GM12865 (cell line): ENCODE results near the gene SLC27A3.
A peak's percentile ranks its signal among the peaks of the same experiment; 100 is the strongest.

ENCODE experiments used
- DNase-seq: peaks from one replicate; pipeline ENCODE4 v3.0.0; 2010; ENCODE audit warnings: low read depth
- H3K4me3 ChIP-seq: 2 replicates; pipeline ENCODE4 v1.5.1; 2011; ENCODE audit warnings: mild to moderate bottlenecking, low read depth, low read length, control low read depth
- TF ChIP-seq, protein P1 (sequence below): IDR thresholded peaks from 2 replicates; pipeline ENCODE4 v1.5.1; 2011; ENCODE audit warnings: low read length, control low read depth, low read depth, inconsistent platforms; ENCODE audit not compliant: insufficient read depth; ENCODE audit errors: missing control alignments

Gene SLC27A3

DNA sequence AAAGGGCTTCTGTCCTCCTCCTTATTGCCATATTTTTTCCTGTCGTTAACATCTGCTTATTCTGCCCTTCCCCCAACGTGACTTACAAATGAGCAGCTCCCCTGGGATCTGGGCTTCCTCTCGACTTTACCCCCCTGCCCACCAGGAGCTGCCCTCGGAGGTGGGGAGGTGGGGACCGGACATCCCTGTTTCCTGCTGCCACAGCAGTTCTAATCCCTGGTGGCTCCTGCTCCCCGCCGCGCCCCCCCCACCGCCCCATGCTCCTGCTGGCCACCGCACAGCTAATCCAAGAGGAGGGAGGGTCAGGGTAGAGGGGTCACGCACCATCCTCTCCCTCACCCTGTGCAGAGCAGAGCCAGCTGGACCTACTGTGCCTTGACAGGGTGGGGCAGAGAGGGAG is 4.4 kb upstream of the SLC27A3 start:
- DNase-seq = no peak
- TF ChIP-seq, protein P1, sequence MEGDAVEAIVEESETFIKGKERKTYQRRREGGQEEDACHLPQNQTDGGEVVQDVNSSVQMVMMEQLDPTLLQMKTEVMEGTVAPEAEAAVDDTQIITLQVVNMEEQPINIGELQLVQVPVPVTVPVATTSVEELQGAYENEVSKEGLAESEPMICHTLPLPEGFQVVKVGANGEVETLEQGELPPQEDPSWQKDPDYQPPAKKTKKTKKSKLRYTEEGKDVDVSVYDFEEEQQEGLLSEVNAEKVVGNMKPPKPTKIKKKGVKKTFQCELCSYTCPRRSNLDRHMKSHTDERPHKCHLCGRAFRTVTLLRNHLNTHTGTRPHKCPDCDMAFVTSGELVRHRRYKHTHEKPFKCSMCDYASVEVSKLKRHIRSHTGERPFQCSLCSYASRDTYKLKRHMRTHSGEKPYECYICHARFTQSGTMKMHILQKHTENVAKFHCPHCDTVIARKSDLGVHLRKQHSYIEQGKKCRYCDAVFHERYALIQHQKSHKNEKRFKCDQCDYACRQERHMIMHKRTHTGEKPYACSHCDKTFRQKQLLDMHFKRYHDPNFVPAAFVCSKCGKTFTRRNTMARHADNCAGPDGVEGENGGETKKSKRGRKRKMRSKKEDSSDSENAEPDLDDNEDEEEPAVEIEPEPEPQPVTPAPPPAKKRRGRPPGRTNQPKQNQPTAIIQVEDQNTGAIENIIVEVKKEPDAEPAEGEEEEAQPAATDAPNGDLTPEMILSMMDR = no peak
- no peak overlapping the region for H3K4me3 ChIP-seq

DNA sequence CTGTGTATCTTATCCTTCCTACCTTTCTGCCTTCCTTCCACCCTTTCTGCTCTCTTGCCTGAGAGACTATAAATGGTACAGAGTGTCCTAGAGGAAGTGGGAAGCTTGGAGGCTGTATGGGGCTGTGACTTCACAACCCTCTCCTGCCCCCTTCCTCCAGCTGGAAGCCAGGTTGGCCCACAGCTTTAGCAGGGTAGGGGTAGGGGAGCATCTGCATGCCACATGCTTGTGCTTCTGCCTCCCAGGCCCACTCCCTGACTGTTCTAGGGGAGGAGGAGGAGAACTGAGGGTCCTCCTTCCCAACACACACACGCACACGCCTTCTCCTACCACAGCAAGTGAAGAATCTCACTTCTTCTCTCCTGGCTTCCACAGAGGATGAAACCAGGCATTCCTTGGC is 3.9 kb upstream of the SLC27A3 start:
- DNase-seq = no peak
- H3K4me3 ChIP-seq = no peak overlapping the region
- TF ChIP-seq, protein P1 = no peak

DNA sequence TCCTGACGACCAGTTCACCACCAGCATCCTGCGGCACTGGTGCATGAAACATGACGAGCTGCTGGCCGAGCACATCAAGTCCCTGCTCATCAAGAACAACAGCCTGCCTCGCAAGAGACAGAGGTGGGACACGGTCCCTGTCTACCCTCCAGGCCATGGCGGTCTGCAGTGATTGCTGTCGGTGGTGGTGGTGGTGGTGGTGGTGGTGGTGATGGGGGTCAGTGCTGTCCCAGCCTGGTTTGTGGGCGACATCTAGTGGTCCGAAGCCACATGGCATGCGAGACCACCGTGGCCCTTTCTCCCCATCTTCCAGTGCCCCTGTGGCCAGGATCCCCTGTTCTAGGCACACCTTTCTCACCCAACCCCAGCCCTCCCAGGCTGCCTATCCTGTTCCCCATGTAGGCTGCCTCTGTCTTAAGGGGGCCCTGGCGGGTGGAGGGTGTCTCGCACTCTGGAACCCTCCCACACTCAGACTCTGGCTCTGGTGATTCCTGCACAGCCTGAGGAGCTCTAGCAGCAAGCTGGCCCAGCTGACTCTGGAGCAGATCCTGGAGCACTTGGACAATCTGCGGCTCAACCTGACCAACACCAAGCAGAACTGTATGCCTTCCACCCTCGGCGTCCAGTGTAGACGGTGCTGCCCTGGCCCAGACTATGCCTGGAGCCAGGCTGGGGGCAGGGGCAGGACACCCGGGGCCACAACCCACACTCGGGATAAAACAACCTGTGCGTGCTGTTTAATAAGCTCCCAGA is 3.2 kb upstream of the SLC27A3 start:
- H3K4me3 ChIP-seq = no peak overlapping the region
- peak; percentile 44 for DNase-seq
- TF ChIP-seq, protein P1 = peak; percentile 60

DNA sequence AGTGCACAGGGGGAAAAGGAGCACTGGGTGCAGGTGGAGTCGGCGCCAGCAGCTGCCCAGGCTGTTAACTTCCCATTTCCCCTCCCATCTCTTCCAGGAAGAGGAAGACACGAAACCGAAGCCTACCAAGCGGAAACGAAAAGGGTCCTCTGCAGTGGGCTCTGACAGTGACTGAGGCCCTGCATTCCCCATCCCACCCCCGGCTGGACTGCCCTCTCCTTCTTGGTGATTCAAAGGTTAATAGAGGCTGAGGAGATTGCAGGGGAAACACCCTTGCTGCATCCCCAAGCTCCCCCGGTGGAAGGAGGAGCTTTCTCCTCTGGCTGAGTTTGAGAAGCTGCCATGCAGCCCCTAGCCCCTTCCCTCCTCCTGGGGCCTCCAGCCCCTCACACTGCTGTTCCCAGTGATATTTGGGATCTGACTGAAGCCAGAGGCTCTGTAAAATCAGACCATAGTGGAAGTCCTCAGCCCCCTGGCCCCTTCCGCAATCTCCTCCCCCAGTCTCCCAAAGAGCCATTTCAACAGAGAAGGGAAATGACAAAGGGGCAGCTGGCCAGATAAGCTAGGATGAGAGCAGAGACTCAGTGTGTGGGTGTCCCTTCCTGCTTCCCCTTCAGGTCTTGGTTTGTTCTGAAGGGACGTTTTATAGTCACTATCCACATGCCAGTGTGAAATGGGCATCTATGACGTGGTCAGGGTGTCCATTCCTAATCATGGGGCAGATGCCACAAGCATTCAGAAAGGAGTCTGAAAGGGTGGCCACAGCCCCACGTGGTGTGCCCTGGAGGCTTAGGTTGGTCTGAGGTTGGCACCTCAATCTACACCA is 1.9 kb upstream of the SLC27A3 start:
- H3K4me3 ChIP-seq = no peak overlapping the region
- TF ChIP-seq, protein P1 = no peak
- DNase-seq = no peak

DNA sequence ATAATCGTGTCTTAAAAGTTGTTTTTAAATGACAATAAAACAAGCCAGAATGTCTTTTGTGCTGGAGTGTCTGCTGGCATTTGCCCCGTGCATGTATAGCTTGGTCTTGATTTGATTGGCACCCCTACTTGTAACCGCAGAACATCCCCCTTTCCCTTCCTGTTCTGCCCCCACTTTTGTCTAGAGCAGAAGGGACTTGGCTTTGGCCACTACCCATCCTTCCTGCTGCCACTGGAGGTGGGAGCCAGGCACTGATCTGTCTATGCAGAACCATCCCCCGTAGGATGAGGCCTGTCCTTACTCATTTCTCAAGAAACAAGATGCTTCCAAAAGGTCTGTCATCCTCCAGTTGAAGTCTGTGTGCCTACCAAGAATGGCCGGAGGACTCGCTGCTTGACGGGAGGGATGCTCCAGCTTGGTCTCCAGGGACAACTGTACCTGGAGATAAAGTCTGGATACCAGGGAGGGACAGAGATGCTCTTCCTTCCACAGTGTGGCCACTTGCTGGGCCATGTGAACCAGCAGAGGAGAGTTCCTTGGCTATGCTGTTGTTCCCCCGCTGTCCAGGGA is 1.1 kb upstream of the SLC27A3 start:
- no peak overlapping the region for H3K4me3 ChIP-seq
- TF ChIP-seq, protein P1 = no peak
- no peak for DNase-seq

DNA sequence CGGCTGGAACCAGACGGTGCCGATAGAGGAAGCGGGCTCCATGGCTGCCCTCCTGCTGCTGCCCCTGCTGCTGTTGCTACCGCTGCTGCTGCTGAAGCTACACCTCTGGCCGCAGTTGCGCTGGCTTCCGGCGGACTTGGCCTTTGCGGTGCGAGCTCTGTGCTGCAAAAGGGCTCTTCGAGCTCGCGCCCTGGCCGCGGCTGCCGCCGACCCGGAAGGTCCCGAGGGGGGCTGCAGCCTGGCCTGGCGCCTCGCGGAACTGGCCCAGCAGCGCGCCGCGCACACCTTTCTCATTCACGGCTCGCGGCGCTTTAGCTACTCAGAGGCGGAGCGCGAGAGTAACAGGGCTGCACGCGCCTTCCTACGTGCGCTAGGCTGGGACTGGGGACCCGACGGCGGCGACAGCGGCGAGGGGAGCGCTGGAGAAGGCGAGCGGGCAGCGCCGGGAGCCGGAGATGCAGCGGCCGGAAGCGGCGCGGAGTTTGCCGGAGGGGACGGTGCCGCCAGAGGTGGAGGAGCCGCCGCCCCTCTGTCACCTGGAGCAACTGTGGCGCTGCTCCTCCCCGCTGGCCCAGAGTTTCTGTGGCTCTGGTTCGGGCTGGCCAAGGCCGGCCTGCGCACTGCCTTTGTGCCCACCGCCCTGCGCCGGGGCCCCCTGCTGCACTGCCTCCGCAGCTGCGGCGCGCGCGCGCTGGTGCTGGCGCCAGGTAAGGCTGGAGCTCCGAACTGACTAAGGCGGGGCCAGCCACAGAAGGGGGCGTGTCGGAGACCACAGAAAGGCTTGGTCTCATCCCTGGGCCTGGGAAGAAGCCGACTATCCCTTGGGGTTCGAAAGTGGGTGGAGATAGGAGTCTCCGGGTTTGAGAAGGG is 486 bp downstream of the SLC27A3 start:
- TF ChIP-seq, protein P1 = no peak
- peak overlapping the region; percentile 83 for H3K4me3 ChIP-seq
- peak; percentile 86 for DNase-seq
